GM12865 (cell line): Measurements from ENCODE around the gene COPB1.
"Not testable (repeated sequence)": the region's sequence is repeated elsewhere in the genome, so short reads cannot be mapped to it uniquely, and the experiment has no call there.

ENCODE experiments used
- DNase-seq: peaks from one replicate; pipeline ENCODE4 v3.0.0; 2010; ENCODE audit warnings: low read depth
- H3K4me3 ChIP-seq: 2 replicates; pipeline ENCODE4 v1.5.1; 2011; ENCODE audit warnings: mild to moderate bottlenecking, low read depth, low read length, control low read depth
- TF ChIP-seq, protein P1 (sequence below): IDR thresholded peaks from 2 replicates; pipeline ENCODE4 v1.5.1; 2011; ENCODE audit warnings: low read length, control low read depth, low read depth, inconsistent platforms; ENCODE audit not compliant: insufficient read depth; ENCODE audit errors: missing control alignments

COPB1 gene

GRCh38 chr11:14541192-14541947 is 41.8 kb upstream of the COPB1 start:
- DNase-seq: no peak
- no peak overlapping the region for H3K4me3 ChIP-seq
- TF ChIP-seq, protein P1, sequence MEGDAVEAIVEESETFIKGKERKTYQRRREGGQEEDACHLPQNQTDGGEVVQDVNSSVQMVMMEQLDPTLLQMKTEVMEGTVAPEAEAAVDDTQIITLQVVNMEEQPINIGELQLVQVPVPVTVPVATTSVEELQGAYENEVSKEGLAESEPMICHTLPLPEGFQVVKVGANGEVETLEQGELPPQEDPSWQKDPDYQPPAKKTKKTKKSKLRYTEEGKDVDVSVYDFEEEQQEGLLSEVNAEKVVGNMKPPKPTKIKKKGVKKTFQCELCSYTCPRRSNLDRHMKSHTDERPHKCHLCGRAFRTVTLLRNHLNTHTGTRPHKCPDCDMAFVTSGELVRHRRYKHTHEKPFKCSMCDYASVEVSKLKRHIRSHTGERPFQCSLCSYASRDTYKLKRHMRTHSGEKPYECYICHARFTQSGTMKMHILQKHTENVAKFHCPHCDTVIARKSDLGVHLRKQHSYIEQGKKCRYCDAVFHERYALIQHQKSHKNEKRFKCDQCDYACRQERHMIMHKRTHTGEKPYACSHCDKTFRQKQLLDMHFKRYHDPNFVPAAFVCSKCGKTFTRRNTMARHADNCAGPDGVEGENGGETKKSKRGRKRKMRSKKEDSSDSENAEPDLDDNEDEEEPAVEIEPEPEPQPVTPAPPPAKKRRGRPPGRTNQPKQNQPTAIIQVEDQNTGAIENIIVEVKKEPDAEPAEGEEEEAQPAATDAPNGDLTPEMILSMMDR: no peak

DNA sequence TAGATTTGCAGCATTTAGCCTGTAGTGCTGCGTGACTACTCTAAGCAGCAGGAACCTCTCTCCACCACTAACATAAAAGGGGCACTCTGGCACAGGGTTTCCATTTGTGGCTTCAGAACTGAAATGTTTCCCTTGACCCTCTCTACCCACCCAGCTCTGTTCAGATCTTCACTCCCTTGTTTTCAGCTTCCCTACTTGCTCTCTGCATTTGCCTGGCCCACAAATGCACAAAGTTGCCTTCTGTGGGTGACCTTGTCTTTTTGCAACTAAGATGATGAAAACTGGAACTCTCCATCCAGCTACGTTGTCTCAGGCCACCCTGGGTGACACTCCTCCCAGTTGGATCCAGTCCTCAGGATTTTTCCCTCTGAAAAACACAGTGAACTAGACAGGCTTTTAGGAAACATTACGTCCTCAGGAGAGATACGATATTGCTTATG is 40.4 kb upstream of the COPB1 start:
- peak; percentile 16 for DNase-seq
- no peak overlapping the region for H3K4me3 ChIP-seq
- TF ChIP-seq, protein P1: no peak

GRCh38 chr11:14538926-14539554 is 39.4 kb upstream of the COPB1 start:
- no peak for DNase-seq
- TF ChIP-seq, protein P1: no peak

DNA sequence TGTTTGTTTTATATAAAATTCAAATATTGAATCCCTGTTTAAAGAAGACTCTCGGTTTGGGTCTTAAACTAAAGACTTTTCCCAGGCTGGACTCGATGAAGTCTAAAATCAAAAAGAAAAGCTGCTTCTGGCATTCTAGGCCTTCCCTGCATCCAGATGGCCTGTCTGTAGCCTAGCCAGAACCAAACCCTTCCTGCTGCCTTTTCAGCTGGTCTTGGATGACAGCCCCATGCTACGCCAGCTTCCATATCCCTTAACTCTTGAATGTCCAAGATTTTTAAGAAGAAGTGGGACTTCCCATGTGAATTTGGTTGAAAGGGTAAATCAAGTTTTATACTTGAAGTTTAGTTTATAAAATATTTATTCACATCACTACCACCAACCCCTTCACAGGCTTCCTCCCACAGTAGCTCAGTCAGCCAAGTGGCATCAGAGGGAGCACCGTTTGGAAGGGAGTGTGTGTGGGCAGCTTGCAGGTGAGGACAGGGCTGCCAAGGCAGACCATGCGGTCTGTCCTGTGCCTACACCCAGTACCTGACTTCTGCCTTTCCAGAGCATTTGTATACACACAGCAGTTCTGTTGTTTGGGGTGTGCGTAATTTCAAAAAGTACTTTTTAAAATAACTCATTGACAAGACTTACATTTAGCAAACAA is 38.8 kb upstream of the COPB1 start:
- TF ChIP-seq, protein P1: no peak
- no peak for DNase-seq
- H3K4me3 ChIP-seq: no peak overlapping the region

More at GRCh38 chr11:14538926-14539554, 39.4 kb upstream of the COPB1 start:
- no peak overlapping the region for H3K4me3 ChIP-seq

DNA sequence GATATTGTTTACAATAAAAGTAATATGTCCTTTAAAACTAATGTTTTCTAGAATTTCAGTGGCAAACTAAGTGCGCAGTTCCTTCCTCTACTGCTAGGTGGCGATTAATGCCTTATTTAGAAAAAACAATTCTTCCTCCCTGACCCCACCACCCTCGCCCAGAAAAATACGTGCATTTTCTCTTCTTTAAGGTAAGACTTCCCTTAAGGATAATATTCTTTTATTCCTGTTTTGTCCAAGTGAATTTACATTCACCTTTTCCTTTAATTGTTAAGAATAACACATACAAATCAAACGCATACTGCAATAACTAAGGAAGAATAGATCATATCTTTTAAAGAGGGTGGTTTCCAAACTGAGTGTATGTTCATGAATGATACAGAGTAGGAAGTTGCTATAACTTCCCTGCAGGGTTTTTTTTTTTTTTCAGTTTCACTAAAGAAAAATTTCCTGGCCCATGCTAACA is 37.6 kb upstream of the COPB1 start:
- no peak overlapping the region for H3K4me3 ChIP-seq
- TF ChIP-seq, protein P1: peak; percentile 70
- peak; percentile 55 for DNase-seq

GRCh38 chr11:14535166-14535565 is 35.6 kb upstream of the COPB1 start:
- not testable (repeated sequence) for DNase-seq, H3K4me3 ChIP-seq

GRCh38 chr11:14529951-14530350 is 30.3 kb upstream of the COPB1 start:
- no peak for DNase-seq
- TF ChIP-seq, protein P1: no peak
- H3K4me3 ChIP-seq: no peak overlapping the region
